Hippocampal formation (tissue), 2 donors: ENCODE results near the gene ZNF471.

Source experiments
- DNase-seq, 2 donors: peaks; one replicate each; lab custom pipeline; 2025; lab: John Stamatoyannopoulos, UW

Gene ZNF471

DNA sequence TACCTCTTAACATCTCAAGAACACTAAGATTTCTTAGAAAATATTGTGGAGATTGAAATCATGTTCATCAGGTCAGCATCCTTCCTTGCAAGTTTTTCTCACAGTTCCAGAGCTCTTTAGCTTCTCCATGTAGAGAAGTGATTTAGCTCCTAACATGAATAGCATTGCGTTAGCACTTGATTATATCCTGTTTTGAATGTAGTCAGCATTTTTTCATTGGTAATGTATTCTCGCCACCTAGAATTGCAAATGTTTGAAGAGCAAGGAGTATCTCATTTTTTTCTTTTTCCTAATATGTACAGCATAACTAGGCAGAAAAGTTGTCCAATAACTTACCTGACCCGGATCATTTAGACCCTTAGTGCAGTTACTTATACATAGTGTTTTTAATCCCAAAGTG is 66.3 kb downstream of the ZNF471 start:
- DNase-seq = no peak

DNA sequence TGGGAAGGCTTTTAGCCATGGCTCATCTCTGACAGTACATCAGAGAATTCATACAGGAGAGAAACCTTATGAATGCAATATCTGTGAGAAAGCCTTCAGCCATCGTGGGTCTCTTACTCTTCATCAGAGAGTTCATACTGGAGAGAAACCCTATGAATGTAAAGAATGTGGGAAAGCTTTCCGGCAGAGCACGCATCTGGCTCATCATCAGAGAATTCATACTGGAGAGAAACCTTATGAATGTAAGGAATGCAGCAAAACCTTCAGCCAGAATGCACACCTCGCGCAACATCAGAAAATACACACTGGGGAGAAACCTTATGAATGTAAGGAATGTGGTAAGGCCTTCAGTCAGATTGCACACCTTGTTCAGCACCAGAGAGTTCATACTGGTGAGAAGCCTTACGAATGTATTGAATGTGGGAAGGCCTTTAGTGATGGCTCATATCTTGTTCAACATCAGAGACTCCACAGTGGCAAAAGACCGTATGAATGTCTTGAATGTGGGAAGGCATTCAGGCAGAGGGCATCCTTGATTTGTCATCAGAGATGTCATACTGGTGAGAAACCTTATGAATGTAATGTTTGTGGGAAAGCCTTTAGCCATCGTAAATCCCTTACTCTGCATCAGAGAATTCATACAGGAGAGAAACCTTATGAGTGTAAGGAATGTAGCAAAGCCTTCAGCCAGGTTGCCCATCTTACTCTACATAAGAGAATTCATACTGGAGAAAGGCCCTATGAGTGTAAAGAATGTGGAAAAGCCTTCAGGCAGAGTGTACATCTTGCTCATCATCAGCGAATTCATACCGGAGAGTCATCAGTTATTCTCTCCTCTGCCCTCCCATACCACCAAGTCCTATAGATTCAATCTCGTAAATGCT is 70.3 kb downstream of the ZNF471 start:
- DNase-seq = no peak
